HEK293 (cell line): ENCODE results near the gene PRPH2.

ENCODE experiments used
- BCL11B ChIP-seq: fragments of 450-650 bp; formaldehyde crosslinking; IDR thresholded peaks from 2 replicates; pipeline ENCODE4 v1.5.1; 2016; ENCODE audit warnings: low read depth, missing biosample characterization, missing genetic modification characterization
- GLIS1 ChIP-seq: fragments of 450-650 bp; formaldehyde crosslinking; IDR thresholded peaks from 2 replicates; pipeline ENCODE4 v1.5.1; 2016; ENCODE audit warnings: missing biosample characterization, missing genetic modification characterization
- HIC1 ChIP-seq: fragments of 450-650 bp; formaldehyde crosslinking; IDR thresholded peaks from 2 replicates; pipeline ENCODE4 v1.5.1; 2016; ENCODE audit warnings: missing biosample characterization, missing genetic modification characterization
- HOXD13 ChIP-seq: sonication (generic); formaldehyde crosslinking; IDR thresholded peaks from 2 replicates; pipeline ENCODE4 v1.8.0; 2022; ENCODE audit warnings: missing genetic modification reagents, borderline replicate concordance
- PRDM6 ChIP-seq: fragments of 450-650 bp; formaldehyde crosslinking; IDR thresholded peaks from 2 replicates; pipeline ENCODE4 v1.5.1; 2017; ENCODE audit warnings: missing biosample characterization, missing genetic modification characterization
- REST ChIP-seq: fragments of 450-650 bp; formaldehyde crosslinking; IDR thresholded peaks from 2 replicates; pipeline ENCODE4 v1.5.1; 2016; ENCODE audit warnings: missing biosample characterization, missing genetic modification characterization
- ZBTB10 ChIP-seq: fragments of 450-650 bp; formaldehyde crosslinking; IDR thresholded peaks from 2 replicates; pipeline ENCODE4 v1.5.1; 2016; ENCODE audit warnings: missing biosample characterization, missing genetic modification characterization
- ZBTB20 ChIP-seq: fragments of 450-650 bp; formaldehyde crosslinking; IDR thresholded peaks from 2 replicates; pipeline ENCODE4 v1.5.1; 2016; ENCODE audit warnings: missing biosample characterization, missing genetic modification characterization
- ZBTB44 ChIP-seq: fragments of 450-650 bp; IDR thresholded peaks from 2 replicates; pipeline ENCODE4 v1.5.1; 2018; ENCODE audit warnings: missing biosample characterization, mild to moderate bottlenecking, missing genetic modification characterization
- ZBTB49 ChIP-seq: fragments of 450-650 bp; formaldehyde crosslinking; IDR thresholded peaks from 2 replicates; pipeline ENCODE4 v1.5.1; 2016; ENCODE audit warnings: missing biosample characterization, missing genetic modification characterization, low read depth
- ZNF138 ChIP-seq: fragments of 450-650 bp; formaldehyde crosslinking; IDR thresholded peaks from 2 replicates; pipeline ENCODE4 v1.5.1; 2016; ENCODE audit warnings: missing biosample characterization, missing genetic modification characterization, borderline replicate concordance
- ZNF146 ChIP-seq: fragments of 450-650 bp; formaldehyde crosslinking; IDR thresholded peaks from 2 replicates; pipeline ENCODE4 v1.5.1; 2016; ENCODE audit warnings: missing biosample characterization, missing genetic modification characterization
- ZNF311 ChIP-seq: fragments of 450-650 bp; formaldehyde crosslinking; IDR thresholded peaks from 2 replicates; pipeline ENCODE4 v1.5.1; 2017; ENCODE audit warnings: missing biosample characterization, missing genetic modification characterization, borderline replicate concordance
- ZNF324 ChIP-seq: fragments of 450-650 bp; formaldehyde crosslinking; IDR thresholded peaks from 2 replicates; pipeline ENCODE4 v1.5.1; 2016; ENCODE audit warnings: missing biosample characterization, missing genetic modification characterization
- ZNF398 ChIP-seq: fragments of 450-650 bp; formaldehyde crosslinking; IDR thresholded peaks from 2 replicates; pipeline ENCODE4 v1.5.1; 2017; ENCODE audit warnings: missing biosample characterization, missing genetic modification characterization
- ZNF777 ChIP-seq: fragments of 450-650 bp; formaldehyde crosslinking; IDR thresholded peaks from 2 replicates; pipeline ENCODE4 v1.5.1; 2017; ENCODE audit warnings: missing biosample characterization, missing genetic modification characterization, borderline replicate concordance
- ZSCAN16 ChIP-seq: fragments of 450-650 bp; formaldehyde crosslinking; IDR thresholded peaks from 2 replicates; pipeline ENCODE4 v1.5.1; 2016; ENCODE audit warnings: missing biosample characterization, missing genetic modification characterization
- ZSCAN4 ChIP-seq: fragments of 450-650 bp; formaldehyde crosslinking; IDR thresholded peaks from 2 replicates; pipeline ENCODE4 v1.5.1; 2017; ENCODE audit warnings: missing biosample characterization, missing genetic modification characterization

PRPH2 gene

GRCh38 chr6:42748203-42748898 lies 26.0 kb upstream of the PRPH2 start (continued):
- no peak for TF ChIP-seq ZSCAN4 (tag by site-specific recombination)
- TF ChIP-seq HOXD13 (CRISPR knock-in tag), result no peak
- TF ChIP-seq REST (tag by site-specific recombination), result peak; percentile 54
- TF ChIP-seq ZBTB10 (tag by site-specific recombination), result no peak
- no peak for TF ChIP-seq ZNF146 (tag by site-specific recombination)
- peak; percentile 78 for TF ChIP-seq PRDM6 (tag by site-specific recombination)
- no peak for TF ChIP-seq ZNF324 (tag by site-specific recombination)
- no peak for TF ChIP-seq BCL11B (tag by site-specific recombination)
- TF ChIP-seq ZSCAN16 (tag by site-specific recombination), result no peak
- TF ChIP-seq ZNF398, result no peak
- no peak for TF ChIP-seq ZNF138 (tag by site-specific recombination)
- 0 out of 2 replicates have a peak, but pooled peaks have one; percentile 34 for TF ChIP-seq ZBTB44 (tag by site-specific recombination)
- TF ChIP-seq GLIS1, result peak; percentile 35; the same call in 1 of the 2 replicates
- 0 out of 2 replicates have a peak, but pooled peaks have one; percentile 38 for TF ChIP-seq HIC1 (tag by site-specific recombination)
- TF ChIP-seq ZNF777 (tag by site-specific recombination), result no peak
- no peak for TF ChIP-seq ZBTB49 (tag by site-specific recombination)
- TF ChIP-seq ZNF311 (tag by site-specific recombination), result no peak
- TF ChIP-seq ZBTB20 (tag by site-specific recombination), result 0 out of 2 replicates have a peak, but pooled peaks have one; percentile 18
